ENCODE data around the gene MPP3.
"Not testable (repeated sequence)": the region's sequence is repeated elsewhere in the genome, so short reads cannot be mapped to it uniquely, and the experiment has no call there.

Gene MPP3

GRCh38 chr17:43860927-43861622 is 28.1 kb upstream of the MPP3 start:
- DNase-seq, result no peak

- DNase-seq, result no peak
Observed at GRCh38 chr17:43860077-43860725, 27.3 kb upstream of the MPP3 start.

- DNase-seq, result no peak
Observed at GRCh38 chr17:43857957-43858600, 25.1 kb upstream of the MPP3 start.

- DNase-seq, result no peak
Observed at GRCh38 chr17:43857141-43857540, 24.2 kb upstream of the MPP3 start.

- DNase-seq, result no peak
Observed at GRCh38 chr17:43856141-43856540, 23.2 kb upstream of the MPP3 start.

GRCh38 chr17:43855061-43855460 is 22.1 kb upstream of the MPP3 start:
- DNase-seq, result no peak

GRCh38 chr17:43854498-43854897 is 21.6 kb upstream of the MPP3 start:
- no peak for DNase-seq

GRCh38 chr17:43853546-43853945 is 20.6 kb upstream of the MPP3 start:
- no peak for DNase-seq

GRCh38 chr17:43852571-43852970 is 19.6 kb upstream of the MPP3 start:
- no peak for DNase-seq

- DNase-seq, result no peak
Observed at GRCh38 chr17:43849116-43849515, 16.2 kb upstream of the MPP3 start.

- DNase-seq, result no peak
Observed at GRCh38 chr17:43848601-43849000, 15.7 kb upstream of the MPP3 start.

- DNase-seq, result no peak
Observed at GRCh38 chr17:43846963-43847371, 14.0 kb upstream of the MPP3 start, which contains the start of gene CD300LG. CD300LG (plus strand) TSS chr17:43847176; CDS start chr17:43847217, 41 bp downstream.

- peak; percentile 81 for DNase-seq
Observed at GRCh38 chr17:43846221-43846712, 13.3 kb upstream of the MPP3 start.

- DNase-seq, result no peak
Observed at GRCh38 chr17:43845766-43846165, 12.8 kb upstream of the MPP3 start.

GRCh38 chr17:43844241-43844640 is 11.3 kb upstream of the MPP3 start:
- DNase-seq, result no peak

GRCh38 chr17:43842975-43843325 is 10.0 kb upstream of the MPP3 start:
- no peak for DNase-seq

- not testable (repeated sequence) for DNase-seq
Observed at GRCh38 chr17:43842091-43842974, 9.4 kb upstream of the MPP3 start.

GRCh38 chr17:43841282-43841681 is 8.3 kb upstream of the MPP3 start:
- DNase-seq, result no peak

- peak; percentile 33 for DNase-seq
Observed at GRCh38 chr17:43840814-43841213, 7.9 kb upstream of the MPP3 start.

GRCh38 chr17:43839670-43840108 is 6.7 kb upstream of the MPP3 start:
- DNase-seq, result no peak

GRCh38 chr17:43834106-43834505 is 1.2 kb upstream of the MPP3 start:
- DNase-seq, result no peak

GRCh38 chr17:43832168-43832975 is 574 bp downstream of the MPP3 start:
- peak; percentile 21 for DNase-seq

Measured in hematopoietic multipotent progenitor cell treated with erythropoietin and hydrocortisone succinate and interleukin-3 and kit ligand, for 6 days (in vitro differentiated cells).